CD4-positive, alpha-beta T cell treated with Interleukin-17A for 1 hour (primary cell): ENCODE results near the gene HPRT1.
"Not testable (repeated sequence)": the region's sequence is repeated elsewhere in the genome, so short reads cannot be mapped to it uniquely, and the experiment has no call there.

Experiments
- DNase-seq: peaks from one replicate; pipeline ENCODE4 v3.0.0-alpha.2; 2020

The HPRT1 gene, protein sequence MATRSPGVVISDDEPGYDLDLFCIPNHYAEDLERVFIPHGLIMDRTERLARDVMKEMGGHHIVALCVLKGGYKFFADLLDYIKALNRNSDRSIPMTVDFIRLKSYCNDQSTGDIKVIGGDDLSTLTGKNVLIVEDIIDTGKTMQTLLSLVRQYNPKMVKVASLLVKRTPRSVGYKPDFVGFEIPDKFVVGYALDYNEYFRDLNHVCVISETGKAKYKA

DNA sequence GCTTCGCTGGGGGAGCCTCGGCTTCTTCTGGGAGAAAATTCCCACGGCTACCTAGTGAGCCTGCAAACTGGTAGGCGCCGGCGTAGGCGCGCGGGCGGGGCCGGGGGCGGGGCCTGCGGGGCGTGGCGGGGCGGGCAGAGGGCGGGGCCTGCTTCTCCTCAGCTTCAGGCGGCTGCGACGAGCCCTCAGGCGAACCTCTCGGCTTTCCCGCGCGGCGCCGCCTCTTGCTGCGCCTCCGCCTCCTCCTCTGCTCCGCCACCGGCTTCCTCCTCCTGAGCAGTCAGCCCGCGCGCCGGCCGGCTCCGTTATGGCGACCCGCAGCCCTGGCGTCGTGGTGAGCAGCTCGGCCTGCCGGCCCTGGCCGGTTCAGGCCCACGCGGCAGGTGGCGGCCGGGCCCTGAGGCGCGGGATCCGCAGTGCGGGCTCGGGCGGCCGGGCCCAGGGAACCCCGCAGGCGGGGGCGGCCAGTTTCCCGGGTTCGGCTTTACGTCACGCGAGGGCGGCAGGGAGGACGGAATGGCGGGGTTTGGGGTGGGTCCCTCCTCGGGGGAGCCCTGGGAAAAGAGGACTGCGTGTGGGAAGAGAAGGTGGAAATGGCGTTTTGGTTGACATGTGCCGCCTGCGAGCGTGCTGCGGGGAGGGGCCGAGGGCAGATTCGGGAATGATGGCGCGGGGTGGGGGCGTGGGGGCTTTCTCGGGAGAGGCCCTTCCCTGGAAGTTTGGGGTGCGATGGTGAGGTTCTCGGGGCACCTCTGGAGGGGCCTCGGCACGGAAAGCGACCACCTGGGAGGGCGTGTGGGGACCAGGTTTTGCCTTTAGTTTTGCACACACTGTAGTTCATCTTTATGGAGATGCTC lies at the start of gene HPRT1:
HPRT1 (plus strand) TSS at position 161 of the 857 bp plus-strand sequence; CDS start at position 308, 147 bp downstream.
- peak; percentile 82 for DNase-seq

DNA sequence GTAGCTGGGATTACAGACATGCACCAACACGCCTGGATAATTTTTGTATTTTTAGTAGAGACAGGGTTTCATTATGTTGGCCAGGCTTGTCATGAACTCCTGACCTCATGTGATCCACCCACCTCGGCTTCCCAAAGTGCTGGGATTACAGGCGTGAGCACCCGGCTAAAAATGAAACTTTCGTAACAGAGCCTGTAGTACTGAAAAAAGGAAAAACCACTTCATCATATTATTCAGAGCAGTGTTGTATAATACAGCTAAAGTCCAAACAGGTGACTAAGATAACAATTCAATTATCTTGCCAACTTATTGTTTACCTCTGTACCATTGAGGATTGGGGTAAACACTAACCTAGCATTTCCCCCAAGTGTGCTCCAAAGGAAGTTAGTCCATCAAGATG lies 43.9 kb upstream of the HPRT1 start:
- DNase-seq = no peak

DNA sequence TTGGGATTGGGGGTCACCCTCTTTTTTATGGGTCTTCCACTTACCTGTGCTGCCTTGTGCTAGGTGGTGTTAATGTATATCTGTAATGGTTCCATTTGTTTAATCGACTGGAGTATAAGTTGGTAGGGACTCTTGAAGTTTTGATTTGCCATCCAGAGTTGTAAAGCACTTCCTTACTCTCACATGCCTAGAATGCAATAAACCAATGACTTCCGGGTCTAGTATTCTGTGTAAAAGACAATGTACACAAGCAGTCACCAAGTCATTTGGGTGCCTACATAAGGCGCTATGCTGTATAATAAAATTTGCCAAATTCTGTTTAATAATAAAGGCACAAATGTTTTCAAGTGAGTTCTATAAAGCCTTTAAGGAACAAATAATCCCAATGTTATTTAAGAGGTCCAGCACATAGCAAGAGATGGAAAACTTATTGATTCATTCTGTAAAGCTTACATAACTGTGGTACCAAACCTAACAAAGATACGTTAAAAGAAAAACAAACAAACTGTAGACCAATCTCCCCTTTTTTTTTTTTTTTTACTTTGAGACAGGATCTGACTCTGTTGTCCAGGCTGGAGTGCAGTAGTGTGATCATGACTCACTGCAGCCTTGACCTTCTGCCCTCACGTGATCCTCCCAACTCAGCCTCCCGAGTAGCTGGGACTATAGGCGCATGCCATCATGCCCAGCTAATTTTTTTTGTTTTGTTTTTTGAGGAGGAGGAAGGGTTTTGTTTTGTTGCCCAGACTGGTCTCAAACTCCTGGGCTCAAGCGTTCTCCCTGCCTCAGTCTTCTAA lies 41.5 kb upstream of the HPRT1 start:
- DNase-seq = no peak

GRCh38 chrX:134419784-134420183 lies 40.2 kb upstream of the HPRT1 start:
- no peak for DNase-seq

DNA sequence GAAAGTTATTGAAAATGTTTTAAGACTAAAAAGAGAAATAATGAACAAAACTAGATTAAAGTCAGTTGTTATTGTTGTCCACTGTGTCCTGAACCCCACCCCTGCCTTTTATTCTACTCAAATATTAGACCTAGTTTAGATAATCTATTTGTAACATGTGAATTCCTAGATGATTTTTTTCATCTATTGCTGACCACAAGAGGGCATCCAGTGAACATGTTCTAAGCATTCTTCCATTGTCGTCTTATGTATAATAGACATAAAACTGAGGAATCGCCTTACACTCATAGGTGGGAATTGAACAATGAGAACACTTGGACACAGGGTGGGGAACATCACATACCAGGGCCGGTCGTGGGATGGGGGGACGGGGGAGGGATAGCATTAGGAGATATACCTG lies 36.4 kb upstream of the HPRT1 start:
- no peak for DNase-seq

DNA sequence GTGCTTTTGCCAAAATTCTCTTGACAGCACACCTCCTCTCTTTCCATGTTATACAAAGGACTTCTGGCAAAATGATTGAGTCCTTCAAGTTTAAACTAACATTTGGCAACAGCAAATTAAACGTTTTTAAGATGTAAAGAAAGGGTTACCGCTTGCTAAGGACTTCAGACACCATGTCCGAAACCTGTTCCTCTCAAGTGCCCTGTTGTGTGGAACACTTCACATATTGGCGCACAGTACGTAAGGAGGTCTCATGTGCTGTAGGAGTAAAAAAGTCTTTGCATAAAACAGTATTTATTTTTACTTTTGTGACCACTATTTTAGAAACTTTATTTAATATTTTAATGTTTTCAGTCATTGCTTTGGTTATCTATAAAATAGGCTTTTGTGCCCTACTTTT lies 33.7 kb upstream of the HPRT1 start:
- DNase-seq = no peak

DNA sequence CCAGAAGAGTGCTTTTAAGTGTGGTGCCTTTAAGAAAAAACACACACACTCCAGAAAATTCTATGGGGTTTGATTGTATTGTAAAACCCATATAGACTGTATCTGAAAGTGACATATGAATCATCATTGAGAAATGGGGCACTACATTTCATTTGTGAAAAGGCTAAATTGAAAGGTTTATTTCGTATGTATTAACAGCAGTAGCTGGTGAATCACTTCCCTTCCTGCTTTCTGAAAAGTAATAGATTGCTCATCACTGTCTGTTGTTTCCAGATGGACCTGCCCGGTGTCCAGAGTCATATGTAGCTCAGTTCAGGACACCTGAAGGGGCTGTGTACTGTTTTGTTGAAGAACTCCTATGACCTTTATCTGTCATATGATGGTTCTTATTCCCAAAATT lies 28.1 kb upstream of the HPRT1 start:
- DNase-seq = no peak

DNA sequence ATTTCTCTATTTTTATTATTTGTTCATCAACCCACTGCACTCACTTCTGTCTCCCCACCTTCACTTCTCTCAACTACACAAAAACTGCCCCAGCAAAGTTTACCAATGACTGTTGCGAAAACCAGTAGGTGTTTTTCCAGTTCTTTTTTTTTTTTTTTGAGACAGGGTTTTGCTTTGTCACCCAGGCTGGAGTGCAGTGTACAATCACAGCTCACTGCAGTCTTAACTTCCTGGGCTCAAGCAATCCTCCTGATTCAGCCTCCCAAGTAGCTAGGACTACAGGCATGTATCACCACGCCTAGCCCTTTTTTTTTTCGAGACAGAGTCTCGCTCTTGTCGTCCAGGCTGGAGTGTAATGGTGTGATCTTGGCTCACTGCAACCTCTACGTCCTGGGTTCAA lies 24.1 kb upstream of the HPRT1 start:
- no peak for DNase-seq

DNA sequence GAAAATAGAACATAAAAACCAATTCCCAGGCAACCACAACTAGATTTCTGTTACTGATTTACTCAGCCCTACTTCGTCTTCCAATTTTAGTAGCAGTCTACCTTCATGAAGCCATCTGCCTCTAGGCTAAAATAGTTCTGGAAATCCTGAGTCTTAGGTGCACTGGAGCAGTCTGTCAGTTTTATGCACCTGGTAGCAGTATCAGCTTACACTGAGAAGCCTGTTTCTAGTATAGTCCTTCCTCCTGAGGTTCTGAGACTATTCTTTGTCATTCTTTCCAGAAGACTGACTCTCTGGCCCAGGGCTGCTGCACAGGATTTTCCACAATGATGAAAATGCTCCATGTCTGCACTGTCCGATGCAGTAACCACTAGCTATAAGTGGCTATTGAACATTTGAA lies 16.9 kb upstream of the HPRT1 start:
- no peak for DNase-seq

DNA sequence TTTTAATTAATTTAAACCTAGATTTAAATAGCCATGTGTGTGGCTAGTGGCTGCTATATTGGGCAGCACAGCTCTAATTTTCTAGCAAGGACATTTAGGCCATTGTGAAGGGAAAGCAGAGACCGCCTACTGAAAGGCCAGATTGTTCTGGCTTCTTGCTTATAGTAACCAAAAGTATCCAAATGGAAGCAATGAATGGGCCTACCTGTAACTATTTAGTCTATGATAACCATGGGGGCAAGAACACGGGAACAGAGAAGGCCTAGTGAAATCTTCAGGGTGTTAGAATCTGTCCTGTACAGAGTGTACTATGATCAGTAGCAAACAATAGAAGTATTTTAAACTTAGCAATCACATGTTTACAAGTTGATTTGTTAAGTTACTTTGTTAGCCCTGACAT lies 16.5 kb upstream of the HPRT1 start:
- DNase-seq = no peak

GRCh38 chrX:134444681-134445080 lies 15.3 kb upstream of the HPRT1 start:
- DNase-seq = no peak

DNA sequence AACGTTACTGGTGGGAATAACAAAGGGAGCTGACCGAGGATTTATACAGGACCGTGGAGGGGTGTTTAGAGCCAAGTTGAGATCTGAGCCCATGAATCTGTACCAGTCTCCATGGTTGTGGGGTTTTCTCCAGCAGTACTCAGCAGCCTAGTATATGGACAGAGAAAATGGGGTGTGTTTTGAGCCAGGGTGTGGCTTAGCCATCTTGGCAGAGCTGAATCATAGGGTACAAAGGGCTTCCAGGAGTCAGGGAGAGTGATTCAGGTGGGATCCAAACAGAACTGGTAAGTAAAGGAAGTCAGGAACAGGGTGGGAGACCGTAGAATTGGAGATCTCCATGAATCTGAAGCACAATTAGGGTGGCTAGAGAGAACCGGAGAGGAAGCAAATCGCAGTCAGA lies 7.4 kb upstream of the HPRT1 start:
- DNase-seq = no peak

GRCh38 chrX:134453631-134454030 lies 6.3 kb upstream of the HPRT1 start:
- DNase-seq = no peak

- no peak for DNase-seq
These were observed 5.5 kb upstream of the HPRT1 start for GRCh38 chrX:134454506-134454905.

DNA sequence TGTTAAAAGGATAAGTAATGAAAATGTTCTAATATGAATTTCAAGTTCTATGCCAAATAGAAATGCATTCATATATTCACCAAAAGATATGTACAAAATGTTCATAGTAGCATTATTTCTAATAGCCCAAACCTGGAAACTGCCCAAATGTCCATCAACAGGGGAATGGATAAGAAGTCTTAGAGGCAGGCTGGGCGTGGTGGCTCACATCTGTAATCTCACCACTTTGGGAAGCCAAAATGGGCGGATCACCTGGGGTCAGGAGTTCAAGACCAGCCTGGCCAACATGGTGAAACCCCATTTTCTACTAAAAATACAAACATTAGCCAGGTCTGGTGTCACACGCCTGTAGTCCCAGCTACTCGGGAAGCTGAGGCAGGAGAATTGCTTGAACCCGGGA lies 2.3 kb upstream of the HPRT1 start:
- DNase-seq = no peak

GRCh38 chrX:134459683-134460004 lies 321 bp upstream of the HPRT1 start:
- DNase-seq = no peak

DNA sequence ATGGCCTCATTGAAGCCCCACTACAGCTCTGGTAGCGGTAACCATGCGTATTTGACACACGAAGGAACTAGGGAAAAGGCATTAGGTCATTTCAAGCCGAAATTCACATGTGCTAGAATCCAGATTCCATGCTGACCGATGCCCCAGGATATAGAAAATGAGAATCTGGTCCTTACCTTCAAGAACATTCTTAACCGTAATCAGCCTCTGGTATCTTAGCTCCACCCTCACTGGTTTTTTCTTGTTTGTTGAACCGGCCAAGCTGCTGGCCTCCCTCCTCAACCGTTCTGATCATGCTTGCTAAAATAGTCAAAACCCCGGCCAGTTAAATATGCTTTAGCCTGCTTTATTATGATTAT lies 876 bp downstream of the HPRT1 start:
- peak; percentile 2 for DNase-seq

DNA sequence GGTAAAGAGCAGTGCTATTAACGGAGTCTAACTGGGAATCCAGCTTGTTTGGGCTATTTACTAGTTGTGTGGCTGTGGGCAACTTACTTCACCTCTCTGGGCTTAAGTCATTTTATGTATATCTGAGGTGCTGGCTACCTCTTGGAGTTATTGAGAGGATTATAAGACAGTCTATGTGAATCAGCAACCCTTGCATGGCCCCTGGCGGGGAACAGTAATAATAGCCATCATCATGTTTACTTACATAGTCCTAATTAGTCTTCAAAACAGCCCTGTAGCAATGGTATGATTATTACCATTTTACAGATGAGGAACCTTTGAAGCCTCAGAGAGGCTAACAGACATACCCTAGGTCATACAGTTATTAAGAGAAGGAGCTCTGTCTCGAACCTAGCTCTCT lies 1.5 kb downstream of the HPRT1 start:
- no peak for DNase-seq

DNA sequence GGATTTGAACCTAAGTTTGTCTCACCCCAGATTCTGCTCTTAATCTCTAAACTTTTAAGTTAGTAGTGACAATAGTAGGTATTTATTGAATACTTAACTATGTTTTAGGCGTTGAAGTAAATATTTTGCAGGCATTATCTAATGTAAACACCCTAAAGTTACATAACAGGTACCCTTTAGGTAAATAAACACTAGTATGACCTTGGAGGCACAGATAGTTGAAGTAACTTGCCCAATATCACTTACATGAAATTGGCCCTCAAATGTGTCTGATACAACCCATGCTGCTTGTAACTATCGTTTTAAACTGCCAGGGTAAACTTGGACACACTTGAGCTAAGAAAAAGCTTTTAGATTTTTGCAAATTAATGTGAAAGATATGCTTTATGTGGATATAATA lies 3.0 kb downstream of the HPRT1 start:
- no peak for DNase-seq

- not testable (repeated sequence) for DNase-seq
These were observed 4.5 kb downstream of the HPRT1 start for GRCh38 chrX:134464453-134464852.

DNA sequence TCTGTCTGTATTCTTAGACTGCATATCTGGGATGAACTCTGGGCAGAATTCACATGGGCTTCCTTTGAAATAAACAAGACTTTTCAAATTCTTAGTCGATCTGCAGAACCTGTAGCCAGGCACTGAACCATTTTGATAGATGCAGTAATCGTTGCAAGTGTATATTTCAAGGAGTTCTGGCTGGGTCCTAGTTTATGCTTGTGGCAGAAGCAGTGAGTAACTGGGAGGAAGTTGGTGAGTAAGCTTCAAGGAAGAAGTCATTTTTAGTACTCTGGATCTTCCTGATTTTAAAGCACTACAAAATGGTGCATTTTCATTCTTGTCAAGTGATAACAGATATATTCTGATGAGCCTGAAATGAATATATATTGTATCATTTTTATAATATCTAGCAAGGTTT lies 9.5 kb downstream of the HPRT1 start:
- no peak for DNase-seq

DNA sequence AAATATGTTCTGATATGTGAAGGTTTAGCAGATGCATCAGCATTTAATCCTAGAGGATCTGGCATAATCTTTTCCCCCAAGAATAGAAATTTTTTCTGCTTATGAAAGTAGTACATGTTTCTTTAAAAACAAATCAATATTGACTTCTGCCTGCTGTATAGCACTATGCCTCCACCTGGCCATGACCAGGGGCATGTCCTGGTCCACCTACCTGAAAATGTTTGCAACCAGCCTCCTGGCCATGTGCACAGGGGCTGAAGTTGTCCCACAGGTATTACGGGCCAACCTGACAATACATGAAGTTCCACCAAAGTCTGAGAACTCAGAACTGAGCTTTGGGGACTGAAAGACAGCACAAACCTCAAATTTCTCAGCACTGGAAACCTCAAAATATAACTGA lies 10.0 kb downstream of the HPRT1 start:
- no peak for DNase-seq

DNA sequence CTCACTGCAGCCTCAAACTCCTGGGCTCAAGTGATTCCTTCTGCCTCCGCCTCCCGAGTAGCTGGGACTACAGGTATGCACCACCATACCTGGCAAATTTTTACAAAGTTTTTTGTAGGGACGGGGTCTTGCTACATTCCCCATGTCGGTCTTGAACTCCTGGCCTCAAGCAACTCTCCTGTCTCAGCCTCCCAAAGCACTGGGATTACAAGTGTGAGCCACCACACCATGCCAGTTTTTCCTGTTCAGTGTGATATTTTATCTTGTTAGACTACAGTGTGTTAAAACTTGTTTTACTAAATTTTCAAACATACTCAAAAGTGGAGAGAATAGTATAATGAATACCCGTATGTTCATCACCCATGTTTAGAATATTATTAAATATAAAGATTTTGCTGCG lies 12.1 kb downstream of the HPRT1 start:
- no peak for DNase-seq

GRCh38 chrX:134476284-134476683 lies 16.3 kb downstream of the HPRT1 start:
- DNase-seq = no peak
